ENCODE measurements around the gene MRFAP1.

DNA sequence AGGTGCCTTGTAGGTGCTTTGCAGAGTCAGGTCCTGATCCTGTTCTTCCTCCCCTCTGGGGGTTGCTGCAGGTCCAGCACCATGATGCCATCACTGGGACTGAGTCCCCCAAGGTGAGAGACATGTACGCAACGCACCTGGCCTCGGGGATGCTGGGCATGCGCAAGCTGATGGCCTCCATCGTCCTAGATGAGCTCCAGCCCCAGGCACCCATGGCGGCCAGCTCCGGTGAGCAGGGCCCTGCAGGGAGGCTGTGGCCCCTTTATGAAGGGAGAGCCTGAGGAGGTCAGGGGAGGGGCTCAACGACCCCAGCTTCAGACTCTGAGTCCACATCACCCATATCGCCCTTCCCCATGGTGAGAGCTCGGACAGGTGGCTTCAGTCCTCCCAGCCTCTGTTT lies 42.4 kb upstream of the MRFAP1 start:
- TF ChIP-seq POLR2A (IDR thresholded peaks at IDR 0.05), result no peak
- TF ChIP-seq, protein P1, sequence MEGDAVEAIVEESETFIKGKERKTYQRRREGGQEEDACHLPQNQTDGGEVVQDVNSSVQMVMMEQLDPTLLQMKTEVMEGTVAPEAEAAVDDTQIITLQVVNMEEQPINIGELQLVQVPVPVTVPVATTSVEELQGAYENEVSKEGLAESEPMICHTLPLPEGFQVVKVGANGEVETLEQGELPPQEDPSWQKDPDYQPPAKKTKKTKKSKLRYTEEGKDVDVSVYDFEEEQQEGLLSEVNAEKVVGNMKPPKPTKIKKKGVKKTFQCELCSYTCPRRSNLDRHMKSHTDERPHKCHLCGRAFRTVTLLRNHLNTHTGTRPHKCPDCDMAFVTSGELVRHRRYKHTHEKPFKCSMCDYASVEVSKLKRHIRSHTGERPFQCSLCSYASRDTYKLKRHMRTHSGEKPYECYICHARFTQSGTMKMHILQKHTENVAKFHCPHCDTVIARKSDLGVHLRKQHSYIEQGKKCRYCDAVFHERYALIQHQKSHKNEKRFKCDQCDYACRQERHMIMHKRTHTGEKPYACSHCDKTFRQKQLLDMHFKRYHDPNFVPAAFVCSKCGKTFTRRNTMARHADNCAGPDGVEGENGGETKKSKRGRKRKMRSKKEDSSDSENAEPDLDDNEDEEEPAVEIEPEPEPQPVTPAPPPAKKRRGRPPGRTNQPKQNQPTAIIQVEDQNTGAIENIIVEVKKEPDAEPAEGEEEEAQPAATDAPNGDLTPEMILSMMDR (IDR thresholded peaks at IDR 0.05), result no peak

Measured in right lobe of liver (tissue), 4 donors.